GDM1 (cell line): ENCODE measurements around the gene C12orf54.
"Not testable (repeated sequence)": the region's sequence is repeated elsewhere in the genome, so short reads cannot be mapped to it uniquely, and the experiment has no call there.

Source experiments
- DNase-seq: peaks from one replicate; lab custom pipeline; 2025; lab: John Stamatoyannopoulos, UW

The C12orf54 gene

GRCh38 chr12:48482198-48482597 is at the start of gene C12orf54:
Gene C12orf54 (plus strand): TSS chr12:48482498. CDS start chr12:48483297, 799 bp downstream.
- DNase-seq = no peak

- DNase-seq = not testable (repeated sequence)
Observed at GRCh38 chr12:48434016-48434415, 48.3 kb upstream of the C12orf54 start.

GRCh38 chr12:48441069-48441468 is 41.2 kb upstream of the C12orf54 start:
- no peak for DNase-seq

GRCh38 chr12:48442179-48442847 is 40.0 kb upstream of the C12orf54 start:
- DNase-seq = no peak

GRCh38 chr12:48445538-48445937 is 36.8 kb upstream of the C12orf54 start:
- DNase-seq = no peak

- DNase-seq = no peak
Observed at GRCh38 chr12:48446161-48446776, 36.0 kb upstream of the C12orf54 start.

- no peak for DNase-seq
Observed at GRCh38 chr12:48447755-48448154, 34.5 kb upstream of the C12orf54 start.

GRCh38 chr12:48451372-48451771 is 30.9 kb upstream of the C12orf54 start:
- DNase-seq = no peak

GRCh38 chr12:48452961-48453360 is 29.3 kb upstream of the C12orf54 start:
- not testable (repeated sequence) for DNase-seq

GRCh38 chr12:48454667-48455066 is 27.6 kb upstream of the C12orf54 start:
- DNase-seq = no peak

- no peak for DNase-seq
Observed at GRCh38 chr12:48455116-48455515, 27.2 kb upstream of the C12orf54 start.

- no peak for DNase-seq
Observed at GRCh38 chr12:48459259-48459658, 23.0 kb upstream of the C12orf54 start.

GRCh38 chr12:48469027-48469426 is 13.3 kb upstream of the C12orf54 start:
- DNase-seq = not testable (repeated sequence)

- DNase-seq = no peak
Observed at GRCh38 chr12:48472259-48472658, 10.0 kb upstream of the C12orf54 start, which contains the start of gene ANP32D. Gene ANP32D (plus strand): TSS chr12:48472559. CDS start chr12:48472665, 106 bp downstream.

GRCh38 chr12:48473061-48473460 is 9.2 kb upstream of the C12orf54 start:
- DNase-seq = no peak

GRCh38 chr12:48474497-48474896 is 7.8 kb upstream of the C12orf54 start:
- DNase-seq = not testable (repeated sequence)

GRCh38 chr12:48482930-48483329 is 632 bp downstream of the C12orf54 start:
- no peak for DNase-seq

- no peak for DNase-seq
Observed at GRCh38 chr12:48486261-48486660, 4.0 kb downstream of the C12orf54 start.

- DNase-seq = no peak
Observed at GRCh38 chr12:48486679-48487078, 4.4 kb downstream of the C12orf54 start.

GRCh38 chr12:48489012-48489411 is 6.7 kb downstream of the C12orf54 start:
- no peak for DNase-seq

- not testable (repeated sequence) for DNase-seq
Observed at GRCh38 chr12:48489456-48489855, 7.2 kb downstream of the C12orf54 start.

GRCh38 chr12:48500281-48500680 is 18.0 kb downstream of the C12orf54 start:
- not testable (repeated sequence) for DNase-seq

GRCh38 chr12:48506836-48507235 is 24.5 kb downstream of the C12orf54 start:
- not testable (repeated sequence) for DNase-seq

- no peak for DNase-seq
Observed at GRCh38 chr12:48508987-48509386, 26.7 kb downstream of the C12orf54 start.
